DND-41 (cell line): Measurements from ENCODE around the gene JAK1.

Source experiments
- ATAC-seq: fragments of 200-7000 bp; cut with Tn5 transposase; 3 replicates; pipeline ENCODE4 v1.9.1; 2021; ENCODE audit warnings: low read depth; ENCODE audit not compliant: insufficient read depth
- DNase-seq: peaks from one replicate; pipeline ENCODE4 v3.0.0-alpha.2; 2020
- H2AFZ ChIP-seq: 2 replicates; pipeline ENCODE4 v1.6.0; 2012; ENCODE audit warnings: low read depth, low read length
- H3K27ac ChIP-seq: 2 replicates; pipeline ENCODE4 v1.5.1; 2012; ENCODE audit warnings: low read length, inconsistent platforms
- H3K27me3 ChIP-seq: fragments of 200-600 bp; sonication (generic); 2 replicates; pipeline ENCODE4 v1.6.0; 2012; ENCODE audit warnings: low read length, mild to moderate bottlenecking, inconsistent platforms; ENCODE audit not compliant: insufficient read depth, poor library complexity
- H3K36me3 ChIP-seq: 2 replicates; pipeline ENCODE4 v1.5.1; 2012; ENCODE audit warnings: low read length, inconsistent platforms; ENCODE audit not compliant: insufficient read depth
- H3K4me1 ChIP-seq: 2 replicates; pipeline ENCODE4 v1.5.1; 2012; ENCODE audit warnings: mild to moderate bottlenecking, low read length; ENCODE audit not compliant: insufficient read depth
- H3K4me2 ChIP-seq: 2 replicates; pipeline ENCODE4 v1.6.0; 2012; ENCODE audit warnings: mild to moderate bottlenecking, moderate library complexity, low read length, inconsistent platforms; ENCODE audit not compliant: insufficient read depth
- H3K4me3 ChIP-seq, 2 experiments: fragments of 200-600 bp in 1 of 2; shearing (Covaris generic) in 1 of 2; 2 replicates each; pipeline ENCODE4 v1.5.1; 2012 to 2016; ENCODE audit warnings: inconsistent platforms in 2 of 2, low read length in 2 of 2, mild to moderate bottlenecking in 2 of 2, low read depth in 1 of 2, moderate library complexity in 1 of 2
- H3K79me2 ChIP-seq: 2 replicates; pipeline ENCODE4 v1.6.0; 2012; ENCODE audit warnings: low read length, inconsistent platforms; ENCODE audit not compliant: insufficient read depth
- H3K9ac ChIP-seq: 2 replicates; pipeline ENCODE4 v1.6.0; 2012; ENCODE audit warnings: low read depth, mild to moderate bottlenecking, inconsistent platforms, low read length, moderate library complexity
- H3K9me3 ChIP-seq: 2 replicates; pipeline ENCODE4 v1.5.1; 2012; ENCODE audit warnings: low read length, moderate library complexity, mild to moderate bottlenecking, inconsistent platforms; ENCODE audit not compliant: insufficient read depth, severe bottlenecking
- H4K20me1 ChIP-seq: 2 replicates; pipeline ENCODE4 v1.6.0; 2012; ENCODE audit warnings: low read length; ENCODE audit not compliant: insufficient read depth
- CTCF ChIP-seq: IDR thresholded peaks from 2 replicates; pipeline ENCODE4 v1.5.1; 2012; ENCODE audit warnings: borderline replicate concordance, low read length, moderate library complexity, mild to moderate bottlenecking; ENCODE audit not compliant: poor library complexity, severe bottlenecking; ENCODE audit errors: extremely low read depth
- EZH2 ChIP-seq: IDR thresholded peaks from 3 replicates; pipeline ENCODE4 v1.6.1; 2012; ENCODE audit warnings: borderline replicate concordance, low read depth, mild to moderate bottlenecking, moderate library complexity, low read length, inconsistent platforms; ENCODE audit not compliant: severe bottlenecking

Gene JAK1

GRCh38 chr1:64976361-64976760, 10.0 kb upstream of the JAK1 start:
- H3K27ac ChIP-seq = no peak overlapping the region
- H4K20me1 ChIP-seq = no peaks in the 10 kb centered on the region
- H3K4me3 ChIP-seq = no peak overlapping the region
- H3K4me2 ChIP-seq = no peak overlapping the region
- no peaks in the 10 kb centered on the region for H3K79me2 ChIP-seq
- no peaks in the 10 kb centered on the region for H3K9me3 ChIP-seq
- TF ChIP-seq EZH2 = no peak
- TF ChIP-seq CTCF = no peak
- H3K27me3 ChIP-seq = no peaks in the 10 kb centered on the region
- H2AFZ ChIP-seq = no peak overlapping the region
- H3K4me1 ChIP-seq = no peaks in the 10 kb centered on the region
- no peak overlapping the region for H3K9ac ChIP-seq
- ATAC-seq (no peak), DNase-seq (no peak)
- no peaks in the 10 kb centered on the region for H3K36me3 ChIP-seq

GRCh38 chr1:64975740-64976139, 9.4 kb upstream of the JAK1 start:
- no peak for TF ChIP-seq CTCF
- TF ChIP-seq EZH2 = no peak
- Histone ChIP-seq H3K27me3 (no peaks in the 10 kb centered on the region), H3K79me2 (no peaks in the 10 kb centered on the region), H3K4me1 (no peaks in the 10 kb centered on the region), H3K4me2 (no peak overlapping the region), H3K9ac (no peak overlapping the region), H3K9me3 (no peaks in the 10 kb centered on the region), H2AFZ (no peak overlapping the region), H3K4me3 (no peak overlapping the region), H4K20me1 (no peaks in the 10 kb centered on the region), H3K27ac (no peak overlapping the region), H3K36me3 (no peaks in the 10 kb centered on the region)
- ATAC-seq = no peak
- no peak for DNase-seq

- Histone ChIP-seq H3K4me3 (no peak overlapping the region), H2AFZ (no peak overlapping the region), H3K79me2 (no peaks in the 10 kb centered on the region), H3K4me1 (no peaks in the 10 kb centered on the region), H3K4me2 (no peak overlapping the region), H3K27me3 (no peaks in the 10 kb centered on the region), H3K36me3 (no peaks in the 10 kb centered on the region), H3K9me3 (no peaks in the 10 kb centered on the region), H4K20me1 (no peaks in the 10 kb centered on the region), H3K27ac (no peak overlapping the region), H3K9ac (no peak overlapping the region)
- TF ChIP-seq CTCF (no peak), EZH2 (no peak)
- ATAC-seq (no peak), DNase-seq (no peak)
Observed at GRCh38 chr1:64975127-64975526, 8.8 kb upstream of the JAK1 start.

- Histone ChIP-seq H2AFZ (no peak overlapping the region), H3K4me2 (no peak overlapping the region), H3K4me1 (no peaks in the 10 kb centered on the region), H3K27me3 (no peaks in the 10 kb centered on the region), H3K36me3 (no peaks in the 10 kb centered on the region), H3K79me2 (no peaks in the 10 kb centered on the region), H3K9ac (no peak overlapping the region), H3K27ac (no peak overlapping the region), H3K4me3 (no peak overlapping the region), H3K9me3 (no peaks in the 10 kb centered on the region), H4K20me1 (no peaks in the 10 kb centered on the region)
- DNase-seq (no peak), ATAC-seq (no peak)
- TF ChIP-seq EZH2 = no peak
- no peak for TF ChIP-seq CTCF
Observed at GRCh38 chr1:64974288-64974825, 8.0 kb upstream of the JAK1 start.
